NOMO-1 treated with DMSO at 0.1 percent for 48 hours (cell line): ENCODE data around the gene PVRIG.
"Not testable (repeated sequence)": the region's sequence is repeated elsewhere in the genome, so short reads cannot be mapped to it uniquely, and the experiment has no call there.

Source experiments
- DNase-seq: peaks from one replicate; lab custom pipeline; 2025; ENCODE audit not compliant: unreplicated experiment; lab: John Stamatoyannopoulos, UW

PVRIG gene

GRCh38 chr7:100219801-100220585, at the start of gene PVRIG:
Gene PVRIG (plus strand): TSS chr7:100219949. CDS start chr7:100219971, 22 bp downstream.
- not testable (repeated sequence) for DNase-seq

DNA sequence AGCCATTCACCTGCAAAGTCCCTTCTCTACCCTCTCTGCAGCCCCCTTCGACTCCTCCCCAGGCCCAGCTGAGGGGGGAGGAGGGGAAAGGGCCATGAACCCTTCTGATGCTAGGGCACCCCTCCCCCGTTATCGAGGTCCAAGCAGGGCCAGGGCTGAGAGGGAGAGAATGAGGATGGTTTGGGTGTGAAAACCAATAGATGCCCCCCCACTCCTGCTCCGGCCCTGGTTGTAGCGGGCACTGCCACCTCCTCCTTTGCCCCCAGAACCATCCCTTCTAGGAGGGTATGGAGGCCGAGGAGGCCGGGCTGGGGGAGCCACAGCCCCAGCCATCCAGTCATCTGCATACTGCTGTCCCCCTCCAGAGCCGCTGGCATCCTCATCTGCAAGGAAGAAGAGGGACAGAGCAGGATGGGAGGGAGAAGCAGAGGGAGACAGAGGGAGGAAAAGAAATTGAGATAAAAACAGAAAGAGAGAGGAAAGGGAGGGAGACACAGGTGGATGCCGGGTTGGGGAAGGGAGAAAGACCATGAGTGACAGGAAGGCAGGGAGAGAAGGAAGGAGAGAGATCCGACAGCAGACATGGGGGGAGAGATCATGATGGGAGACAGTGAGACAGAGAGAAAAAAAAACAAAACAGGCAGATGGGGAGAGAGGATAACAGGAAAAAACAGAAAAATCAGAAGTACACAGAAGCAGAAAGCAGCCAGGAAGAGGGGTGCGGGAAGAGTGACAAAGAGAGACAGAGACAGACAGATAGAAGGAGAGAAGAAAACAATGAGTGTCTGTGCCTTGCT, 49.5 kb upstream of the PVRIG start:
- DNase-seq: no peak

DNA sequence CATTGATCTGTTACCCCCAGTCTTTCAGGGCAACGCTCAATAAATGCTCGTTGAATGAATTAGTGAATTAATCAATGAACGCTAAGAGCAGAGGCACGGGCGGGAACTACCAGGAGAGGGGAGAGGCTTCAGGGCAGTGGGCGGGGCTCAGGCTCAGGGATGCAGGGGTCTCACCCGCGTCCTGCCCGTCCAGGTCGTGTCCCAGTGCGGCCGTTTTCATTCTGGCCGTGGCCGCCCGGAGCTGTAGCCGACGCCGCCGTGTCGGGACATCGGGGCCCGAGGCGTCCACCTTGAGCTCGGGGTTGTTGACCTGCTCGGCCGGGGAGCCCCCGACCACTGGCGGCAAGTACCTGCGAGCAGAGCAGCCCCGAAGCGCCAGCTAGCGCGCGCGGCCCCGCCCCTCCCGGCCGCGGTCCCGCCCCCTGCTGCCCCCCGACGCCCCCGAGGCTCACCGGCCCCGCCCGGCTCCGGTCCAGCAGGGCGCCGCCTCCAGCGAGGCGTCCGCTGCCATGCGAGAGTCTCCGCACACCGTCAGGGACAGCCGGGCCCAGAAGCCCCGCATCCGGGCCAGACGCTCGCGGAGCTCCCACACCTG, 48.6 kb upstream of the PVRIG start:
- no peak for DNase-seq

- no peak for DNase-seq
Measured at GRCh38 chr7:100171840-100172239, 47.9 kb upstream of the PVRIG start.

- no peak for DNase-seq
Measured at GRCh38 chr7:100173806-100174495, 45.8 kb upstream of the PVRIG start.

DNA sequence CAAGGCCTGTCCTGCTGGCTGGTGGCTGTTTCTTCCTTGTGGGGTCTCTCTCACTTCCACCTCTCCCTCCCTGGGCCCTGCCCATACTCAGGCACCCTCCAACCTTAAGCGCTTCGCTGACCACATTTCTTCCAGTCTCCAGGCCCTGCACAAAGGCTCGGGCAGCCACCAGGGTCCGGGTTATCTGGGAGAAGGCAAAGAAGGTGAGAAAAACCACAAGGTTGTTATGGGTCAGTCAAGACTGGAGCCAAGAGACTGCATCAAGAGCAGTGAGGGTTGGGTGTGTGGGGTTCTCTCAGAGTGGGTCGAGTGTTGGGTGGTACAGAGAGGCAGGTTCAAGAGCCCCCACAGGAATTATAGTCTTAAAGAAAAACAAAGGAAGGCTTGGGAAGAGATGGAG, 45.2 kb upstream of the PVRIG start:
- no peak for DNase-seq

GRCh38 chr7:100175296-100175935, 44.3 kb upstream of the PVRIG start:
- DNase-seq: no peak

DNA sequence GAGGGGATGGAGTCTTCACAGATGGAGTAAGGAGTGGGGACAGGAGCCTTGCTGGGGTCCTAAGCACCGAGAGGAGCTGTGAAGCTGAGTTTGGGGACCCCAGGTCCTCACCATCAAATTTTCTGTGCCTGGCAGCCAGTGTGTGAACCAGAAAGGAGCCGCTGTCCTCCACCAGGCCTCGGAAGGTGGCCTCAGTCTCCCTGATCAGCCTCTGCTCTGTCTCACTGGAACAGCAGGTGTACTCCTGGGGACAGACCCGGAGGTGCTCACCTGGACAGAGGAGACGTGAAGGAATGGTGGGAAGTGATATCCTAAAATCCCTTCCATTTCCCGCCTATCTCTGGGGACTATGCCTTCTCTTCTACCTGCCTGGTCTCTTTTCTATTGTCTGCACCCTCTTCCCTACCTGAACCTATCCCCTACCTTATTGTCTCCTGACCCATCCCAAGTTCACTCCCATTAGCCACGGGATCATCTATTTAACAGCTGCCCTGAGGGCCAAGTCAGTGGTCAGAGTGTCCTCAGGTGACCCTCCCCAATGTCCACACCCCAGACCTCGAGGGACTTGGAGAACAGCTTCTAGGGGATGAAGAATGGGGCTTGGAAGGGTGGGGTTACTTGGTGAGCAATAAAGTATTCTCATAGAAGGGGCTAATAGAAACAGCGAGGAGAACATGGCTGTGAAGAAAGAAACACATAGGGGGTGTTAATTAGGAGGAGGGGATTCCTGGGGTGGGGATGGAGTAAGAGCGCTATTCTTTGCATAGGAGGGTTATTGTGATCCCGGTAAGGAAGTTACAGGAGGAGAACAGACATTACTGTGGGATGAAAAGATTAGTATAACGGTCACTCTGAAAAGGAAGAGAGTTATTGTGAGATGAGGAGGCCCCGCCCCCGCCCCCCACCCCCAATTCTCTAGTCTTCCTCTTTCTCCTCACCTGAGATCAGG, 43.4 kb upstream of the PVRIG start:
- no peak for DNase-seq

GRCh38 chr7:100177045-100178001, 42.4 kb upstream of the PVRIG start, which contains the start of the genes GPC2 and STAG3:
Gene GPC2 (minus strand): TSS chr7:100177381. CDS start chr7:100177199, 182 bp downstream.
Gene STAG3 (plus strand): TSS chr7:100177918. CDS start chr7:100180557, 2,639 bp downstream.
- DNase-seq: peak; percentile 97

- DNase-seq: not testable (repeated sequence)
Measured at GRCh38 chr7:100180084-100180483, 39.7 kb upstream of the PVRIG start.

- not testable (repeated sequence) for DNase-seq
Measured at GRCh38 chr7:100182616-100183015, 37.1 kb upstream of the PVRIG start.

DNA sequence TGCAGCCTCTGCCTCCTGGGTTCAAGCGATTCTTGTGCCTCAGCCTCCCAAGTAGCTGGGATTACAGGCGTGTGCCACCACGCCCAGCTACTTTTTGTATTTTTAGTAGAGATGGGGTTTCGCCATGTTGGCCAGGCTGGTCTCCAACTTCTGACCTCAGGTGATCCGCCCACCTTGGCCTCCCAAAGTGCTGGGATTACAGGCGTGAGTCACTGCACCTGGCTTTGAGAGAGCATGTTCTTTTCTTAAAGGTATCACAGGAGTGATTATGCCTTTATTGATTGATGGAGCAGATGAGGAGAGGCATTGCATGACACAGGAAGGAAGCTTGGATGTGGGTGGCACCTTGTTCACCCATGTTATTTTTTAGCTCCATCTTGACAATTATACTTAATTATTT, 36.7 kb upstream of the PVRIG start:
- DNase-seq: not testable (repeated sequence)

- DNase-seq: no peak
Measured at GRCh38 chr7:100185726-100186125, 34.0 kb upstream of the PVRIG start.

DNA sequence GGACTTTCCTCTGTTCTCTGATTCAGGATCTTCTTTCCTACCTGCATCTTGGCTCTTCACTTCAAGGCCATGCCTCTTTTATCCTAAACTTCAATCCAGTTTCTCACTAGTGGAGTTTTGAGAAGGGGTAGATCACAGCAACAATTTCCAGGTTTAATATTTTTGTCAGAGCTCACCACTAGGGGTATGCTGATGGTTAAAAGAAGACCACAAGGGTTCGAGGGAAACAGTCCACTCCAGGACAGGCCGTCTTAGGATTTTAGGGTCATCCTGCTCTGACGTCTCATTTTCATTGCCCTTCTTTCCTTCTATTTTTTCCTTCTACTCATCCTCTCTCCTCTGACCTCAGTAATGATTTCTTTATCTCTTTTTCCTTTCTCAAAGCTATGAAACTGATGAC, 30.7 kb upstream of the PVRIG start:
- DNase-seq: no peak

DNA sequence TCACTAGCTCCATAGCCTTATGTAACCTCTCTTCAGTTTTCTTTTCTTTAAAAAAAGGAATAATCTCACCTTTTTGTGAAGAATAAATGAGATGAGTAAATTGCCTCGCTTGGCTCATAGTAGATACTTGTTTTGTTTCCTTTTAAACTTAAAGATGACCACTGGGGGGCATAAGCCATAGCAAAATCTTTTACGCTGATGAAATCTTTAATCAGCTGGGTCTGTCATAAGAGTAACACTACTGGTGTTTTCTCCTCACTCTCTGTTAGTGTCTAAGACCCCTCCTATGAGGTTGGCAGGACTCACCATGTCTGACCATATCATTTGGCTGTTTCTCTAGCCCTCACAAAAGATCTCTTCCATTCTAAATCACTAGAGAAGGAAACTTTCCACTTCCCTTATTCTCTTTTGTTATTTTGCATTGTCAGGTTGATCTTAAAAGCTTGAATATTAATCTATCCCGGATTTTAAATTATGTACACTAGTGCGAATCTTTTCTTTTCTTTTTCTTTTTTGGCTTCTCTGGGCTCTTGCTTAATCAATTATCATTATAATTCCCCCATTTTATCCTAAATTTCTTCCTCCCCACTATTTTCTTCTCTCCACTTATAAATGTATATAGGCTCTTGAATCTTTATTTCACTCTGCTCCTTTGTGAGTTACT, 29.6 kb upstream of the PVRIG start:
- peak; percentile 63 for DNase-seq

- peak; percentile 77 for DNase-seq
Measured at GRCh38 chr7:100191775-100192174, 28.0 kb upstream of the PVRIG start.

DNA sequence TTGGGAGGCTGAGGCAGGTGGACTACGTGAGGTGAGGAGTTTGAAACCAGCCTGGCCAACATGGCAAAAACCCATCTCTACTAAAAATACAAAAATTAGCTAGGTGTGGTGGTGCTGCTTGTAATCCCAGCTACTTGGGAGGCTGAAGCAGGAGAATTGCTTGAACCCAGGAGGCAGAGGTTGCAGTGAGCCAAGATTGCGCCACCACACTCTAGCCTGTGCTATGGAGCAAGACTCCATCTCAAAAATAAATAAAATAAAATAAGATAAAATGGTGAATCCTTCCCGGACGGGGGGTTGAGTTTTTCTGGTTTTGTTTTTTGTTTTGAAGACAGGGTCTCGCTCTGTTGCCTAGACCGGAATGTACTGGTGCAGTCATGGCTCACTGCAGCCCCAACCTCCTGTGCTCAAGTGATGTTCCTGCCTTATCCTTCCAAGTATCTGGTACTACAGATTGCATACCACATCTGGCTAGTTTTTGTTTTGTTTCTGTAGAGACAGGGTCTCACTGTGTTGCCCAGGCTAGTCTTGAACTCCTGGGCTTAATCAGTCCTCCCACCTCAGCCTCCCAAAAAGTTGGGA, 27.4 kb upstream of the PVRIG start:
- not testable (repeated sequence) for DNase-seq
